NCI-H1092 (cell line): ENCODE measurements around the gene DYTN.
"Not testable (repeated sequence)": the region's sequence is repeated elsewhere in the genome, so short reads cannot be mapped to it uniquely, and the experiment has no call there.

ENCODE experiments used
- DNase-seq: peaks from one replicate; lab custom pipeline; 2025; lab: John Stamatoyannopoulos, UW

The DYTN gene

GRCh38 chr2:206718296-206718695 is at the start of gene DYTN:
TSS of gene DYTN (minus strand) at chr2:206718396. CDS start at chr2:206718279, 117 bp downstream.
- DNase-seq, result no peak

- DNase-seq, result no peak
Measured at GRCh38 chr2:206766057-206766930, 48.1 kb upstream of the DYTN start.

- DNase-seq, result peak; percentile 53
Measured at GRCh38 chr2:206765242-206766056, 47.3 kb upstream of the DYTN start, which contains the start of the genes FASTKD2 and MDH1B. TSS of gene FASTKD2 (plus strand) at chr2:206765606. CDS start at chr2:206766694, 1,088 bp downstream. TSS of gene MDH1B (minus strand) at chr2:206765328. CDS start at chr2:206765271, 57 bp downstream.

GRCh38 chr2:206764673-206765241 is 46.6 kb upstream of the DYTN start:
- no peak for DNase-seq

- no peak for DNase-seq
Measured at GRCh38 chr2:206756816-206757215, 38.6 kb upstream of the DYTN start.

GRCh38 chr2:206740800-206741199 is 22.6 kb upstream of the DYTN start:
- no peak for DNase-seq

- DNase-seq, result no peak
Measured at GRCh38 chr2:206739271-206739670, 21.1 kb upstream of the DYTN start.

GRCh38 chr2:206736935-206737334 is 18.7 kb upstream of the DYTN start:
- DNase-seq, result no peak

- no peak for DNase-seq
Measured at GRCh38 chr2:206733341-206733740, 15.1 kb upstream of the DYTN start.

GRCh38 chr2:206728277-206729199 is 10.3 kb upstream of the DYTN start:
- no peak for DNase-seq

- no peak for DNase-seq
Measured at GRCh38 chr2:206727287-206727686, 9.1 kb upstream of the DYTN start.

GRCh38 chr2:206723288-206723687 is 5.1 kb upstream of the DYTN start:
- DNase-seq, result no peak

GRCh38 chr2:206721256-206721920 is 3.2 kb upstream of the DYTN start:
- DNase-seq, result no peak

GRCh38 chr2:206716623-206717022 is 1.6 kb downstream of the DYTN start:
- no peak for DNase-seq

GRCh38 chr2:206715183-206715582 is 3.0 kb downstream of the DYTN start:
- not testable (repeated sequence) for DNase-seq

GRCh38 chr2:206713746-206714145 is 4.5 kb downstream of the DYTN start:
- no peak for DNase-seq

- no peak for DNase-seq
Measured at GRCh38 chr2:206708286-206708685, 9.9 kb downstream of the DYTN start.

- no peak for DNase-seq
Measured at GRCh38 chr2:206707164-206707701, 11.0 kb downstream of the DYTN start.

GRCh38 chr2:206701952-206702605 is 16.1 kb downstream of the DYTN start:
- DNase-seq, result no peak

GRCh38 chr2:206700156-206700555 is 18.0 kb downstream of the DYTN start:
- no peak for DNase-seq
